ENCODE results near the gene PHF1.

The PHF1 gene

DNA sequence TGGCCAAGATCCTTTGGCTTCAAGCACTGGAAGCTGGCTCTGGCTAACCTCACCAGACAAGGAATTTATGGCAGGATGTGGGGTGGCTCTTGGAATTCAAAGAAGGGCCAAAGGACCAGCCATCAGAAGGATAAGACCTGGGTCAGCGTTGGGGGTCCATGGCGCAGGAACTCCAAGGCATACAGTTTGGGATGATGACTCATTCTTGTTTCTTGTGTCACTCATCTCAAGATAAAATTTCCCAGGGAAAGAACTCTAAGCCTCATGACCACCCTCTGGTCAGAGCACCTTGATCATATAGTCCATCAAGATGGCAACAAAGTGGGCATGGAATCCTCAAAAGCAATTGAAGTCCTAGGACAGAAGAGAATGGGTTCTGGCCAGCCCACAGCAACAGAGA lies 48.4 kb downstream of the PHF1 start:
- DNase-seq = no peak
